ENCODE measurements around the gene NDUFAF2.
"Not testable (repeated sequence)": the region's sequence is repeated elsewhere in the genome, so short reads cannot be mapped to it uniquely, and the experiment has no call there.

NDUFAF2 gene

GRCh38 chr5:60993875-60994571 lies 49.0 kb downstream of the NDUFAF2 start:
- no peak for DNase-seq

GRCh38 chr5:60996368-60996767 lies 51.4 kb downstream of the NDUFAF2 start:
- no peak for DNase-seq

DNA sequence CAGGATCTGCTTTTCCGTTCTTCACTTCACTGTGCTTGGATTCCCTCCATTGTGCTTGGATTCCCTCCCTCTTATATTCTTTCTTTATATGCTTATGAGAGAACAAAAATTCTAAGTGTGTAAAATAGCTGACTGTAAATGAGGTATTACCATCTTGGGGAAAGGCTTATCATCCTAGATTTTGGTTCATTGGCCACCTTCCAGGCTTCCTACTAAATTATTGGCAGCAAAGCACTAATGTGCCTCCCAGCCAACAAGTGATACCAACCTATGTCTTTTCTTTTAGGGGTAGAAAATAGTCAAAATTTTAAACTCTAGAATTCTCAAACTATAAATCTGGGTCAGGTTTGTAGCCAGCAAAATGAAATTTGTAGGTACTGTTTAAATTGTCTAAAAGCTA lies 52.7 kb downstream of the NDUFAF2 start:
- DNase-seq: no peak

DNA sequence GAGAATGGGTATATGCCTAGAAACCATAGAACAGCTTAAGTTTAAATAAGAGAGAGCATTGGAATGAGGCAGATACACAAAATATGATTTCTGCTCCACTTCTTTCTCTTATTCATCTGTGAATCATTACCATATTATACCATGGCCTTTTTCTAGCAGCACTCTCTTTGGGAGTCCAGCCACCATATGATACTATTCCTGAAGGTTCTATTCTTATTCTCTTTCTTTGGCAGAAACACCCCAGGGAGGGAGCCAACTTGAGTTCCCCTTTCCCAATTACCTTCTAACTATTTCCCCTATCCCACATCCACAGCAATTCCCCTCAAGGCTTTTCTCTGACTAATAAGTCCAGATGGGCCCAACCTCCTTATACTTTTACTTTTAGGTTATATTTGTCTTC lies 55.9 kb downstream of the NDUFAF2 start:
- DNase-seq: no peak

DNA sequence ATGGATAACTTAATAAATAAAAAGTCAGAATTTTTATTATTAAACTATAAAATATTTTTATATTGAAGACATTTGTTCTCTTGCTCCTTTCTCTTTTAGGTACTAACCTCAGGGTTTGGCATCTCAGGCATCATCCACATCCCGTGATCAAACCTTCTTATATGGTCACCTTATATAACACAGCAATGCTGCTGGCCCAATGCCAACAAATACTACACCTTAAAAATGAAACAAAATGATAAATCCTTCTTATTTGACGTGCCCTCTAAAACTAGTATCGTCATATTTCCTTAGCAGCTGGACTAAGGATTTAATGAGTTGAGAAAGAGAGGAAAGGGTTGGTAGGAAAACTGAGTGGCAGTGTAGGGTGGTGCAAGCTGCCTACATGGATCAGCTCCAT lies 56.6 kb downstream of the NDUFAF2 start:
- DNase-seq: no peak

GRCh38 chr5:61002611-61003355 lies 57.8 kb downstream of the NDUFAF2 start:
- no peak for DNase-seq

DNA sequence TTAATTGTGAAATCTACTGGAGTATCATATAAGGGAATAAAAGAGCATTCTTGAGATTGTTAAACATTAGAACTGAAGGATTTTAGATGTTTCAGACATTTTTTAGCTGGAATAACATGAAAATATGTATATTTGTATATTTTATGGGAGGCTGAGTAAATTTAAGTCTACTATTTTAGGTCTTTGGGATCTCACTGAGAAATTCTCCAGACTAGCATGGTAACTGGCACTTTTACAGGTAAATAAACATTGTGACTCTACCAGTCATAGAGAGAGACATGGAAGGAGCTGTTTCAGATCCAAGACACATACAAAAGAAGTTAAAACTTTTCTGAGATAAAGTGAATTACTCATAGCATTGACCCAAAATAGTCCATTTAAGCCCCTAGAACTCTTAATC lies 59.4 kb downstream of the NDUFAF2 start:
- no peak for DNase-seq

DNA sequence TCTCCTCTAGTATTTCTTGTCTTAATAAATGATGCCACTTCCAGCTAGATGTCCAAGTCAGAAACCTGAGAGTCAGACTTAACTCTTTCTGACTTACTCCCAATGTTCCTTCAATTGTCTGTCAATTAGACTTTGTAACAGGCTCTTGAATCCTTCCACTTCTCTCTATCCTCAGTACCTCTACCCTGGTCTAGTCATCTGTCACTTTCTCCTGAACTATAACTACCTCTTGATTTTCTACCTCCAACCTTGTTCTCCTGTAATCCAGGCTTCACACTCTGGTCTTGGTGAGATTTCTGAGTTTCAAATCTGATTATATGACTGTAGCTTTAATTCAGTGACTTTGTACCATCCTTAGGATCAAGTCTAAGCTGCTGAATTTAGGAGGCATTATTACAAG lies 64.9 kb downstream of the NDUFAF2 start:
- no peak for DNase-seq

- DNase-seq: no peak
Observed at GRCh38 chr5:61010467-61011454, 65.8 kb downstream of the NDUFAF2 start.

- no peak for DNase-seq
Observed at GRCh38 chr5:61018062-61018461, 73.1 kb downstream of the NDUFAF2 start.

GRCh38 chr5:61019642-61020041 lies 74.6 kb downstream of the NDUFAF2 start:
- DNase-seq: no peak

DNA sequence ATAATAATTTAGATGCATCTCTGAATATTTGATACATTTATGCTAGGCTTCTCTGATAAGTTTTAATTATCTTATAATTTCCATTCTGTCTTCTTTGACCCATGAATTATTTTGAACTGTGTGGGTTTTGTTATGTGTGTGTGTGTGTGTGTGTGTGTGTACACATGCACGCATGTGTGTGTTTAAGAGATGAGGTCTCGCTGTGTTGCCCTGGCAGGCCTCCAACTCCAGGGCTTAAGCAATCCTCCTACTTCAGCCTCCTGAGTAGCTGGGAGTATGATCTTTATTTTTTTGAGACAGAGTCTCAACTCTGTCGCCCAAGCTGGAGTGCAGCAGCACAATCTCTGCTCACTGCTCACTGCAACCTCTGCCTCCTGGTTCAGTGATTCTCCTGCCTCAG lies 75.4 kb downstream of the NDUFAF2 start:
- no peak for DNase-seq

GRCh38 chr5:61023131-61023530 lies 78.1 kb downstream of the NDUFAF2 start:
- DNase-seq: no peak

GRCh38 chr5:61026004-61026403 lies 81.0 kb downstream of the NDUFAF2 start:
- no peak for DNase-seq

- no peak for DNase-seq
Observed at GRCh38 chr5:61028382-61028781, 83.4 kb downstream of the NDUFAF2 start.

- no peak for DNase-seq
Observed at GRCh38 chr5:61029456-61030162, 84.6 kb downstream of the NDUFAF2 start.

DNA sequence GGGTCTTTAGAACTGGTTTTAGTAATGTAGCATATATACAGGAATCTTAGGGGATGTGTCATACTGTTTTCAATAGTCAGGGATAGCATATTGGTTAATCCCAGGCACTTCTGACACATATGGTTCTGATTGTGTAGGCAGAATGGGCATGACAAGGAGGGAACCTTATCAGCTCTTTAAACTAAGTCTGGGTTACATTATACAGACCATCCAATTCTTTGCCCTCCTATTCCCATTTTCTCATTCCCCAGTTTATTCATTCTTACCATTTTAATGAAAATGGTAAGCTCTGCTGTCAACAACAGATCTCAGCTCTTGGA lies 85.1 kb downstream of the NDUFAF2 start:
- no peak for DNase-seq

GRCh38 chr5:61031301-61031700 lies 86.3 kb downstream of the NDUFAF2 start:
- DNase-seq: not testable (repeated sequence)

GRCh38 chr5:61044545-61044944 lies 99.5 kb downstream of the NDUFAF2 start:
- DNase-seq: no peak

GRCh38 chr5:61047346-61047745 lies 102.3 kb downstream of the NDUFAF2 start:
- no peak for DNase-seq

GRCh38 chr5:61048534-61048933 lies 103.5 kb downstream of the NDUFAF2 start:
- no peak for DNase-seq

DNA sequence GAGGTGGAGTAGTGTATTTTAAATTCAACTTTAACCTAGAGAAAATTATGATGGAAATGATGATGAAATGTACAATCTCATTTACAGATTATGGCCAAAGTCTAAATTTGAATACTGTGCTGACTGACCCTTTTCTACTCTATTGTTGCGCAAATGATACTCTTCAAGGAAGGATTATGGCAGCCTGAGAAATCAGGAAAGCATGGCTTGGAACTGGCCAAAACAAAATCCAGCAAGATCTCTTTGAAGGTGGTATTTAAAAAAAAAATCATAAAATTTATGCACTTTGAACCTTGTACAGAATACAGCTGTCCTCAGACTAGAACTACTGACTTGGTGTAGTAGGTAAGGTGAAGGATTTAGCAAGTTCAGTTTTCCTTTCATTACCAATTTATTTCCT lies 105.3 kb downstream of the NDUFAF2 start:
- no peak for DNase-seq

- DNase-seq: no peak
Observed at GRCh38 chr5:61051267-61051666, 106.3 kb downstream of the NDUFAF2 start.

Measured in CD4-positive, alpha-beta T cell treated with Interleukin-21 for 1 hour (primary cell).